Inferior parietal cortex (tissue), 1 donor: ENCODE results near the gene TBC1D3H.
"Not testable (repeated sequence)": the region's sequence is repeated elsewhere in the genome, so short reads cannot be mapped to it uniquely, and the experiment has no call there.

Experiments
- DNase-seq: peaks from one replicate; pipeline ENCODE4 v3.0.0-alpha.2; 2016; ENCODE audit errors: extremely low spot score

TBC1D3H gene

GRCh38 chr17:36388385-36389245, at the start of gene TBC1D3H:
Gene TBC1D3H (minus strand): TSS chr17:36388435. CDS start chr17:36386895, 1,540 bp downstream.
- DNase-seq: not testable (repeated sequence)

DNA sequence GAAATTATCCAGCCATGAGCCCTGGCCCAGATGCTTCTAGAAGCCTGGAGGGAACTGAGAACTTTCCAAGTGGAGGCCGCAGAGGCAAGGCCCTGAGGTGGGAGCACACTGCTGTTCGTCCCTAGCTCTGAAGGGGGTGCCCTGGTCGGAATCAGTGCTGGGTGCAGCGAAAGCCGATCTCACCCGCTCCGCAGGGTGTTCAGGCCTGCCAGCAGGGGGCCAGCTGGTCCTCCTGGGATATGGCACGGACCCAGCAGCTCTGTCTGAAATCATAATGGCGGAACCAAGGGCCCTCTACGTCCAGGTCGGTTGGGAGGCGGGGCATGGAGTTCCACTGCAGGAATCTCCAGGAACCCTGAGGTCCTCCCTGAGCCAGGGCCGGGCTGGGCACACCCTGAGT, 40.7 kb upstream of the TBC1D3H start:
- DNase-seq: not testable (repeated sequence)

DNA sequence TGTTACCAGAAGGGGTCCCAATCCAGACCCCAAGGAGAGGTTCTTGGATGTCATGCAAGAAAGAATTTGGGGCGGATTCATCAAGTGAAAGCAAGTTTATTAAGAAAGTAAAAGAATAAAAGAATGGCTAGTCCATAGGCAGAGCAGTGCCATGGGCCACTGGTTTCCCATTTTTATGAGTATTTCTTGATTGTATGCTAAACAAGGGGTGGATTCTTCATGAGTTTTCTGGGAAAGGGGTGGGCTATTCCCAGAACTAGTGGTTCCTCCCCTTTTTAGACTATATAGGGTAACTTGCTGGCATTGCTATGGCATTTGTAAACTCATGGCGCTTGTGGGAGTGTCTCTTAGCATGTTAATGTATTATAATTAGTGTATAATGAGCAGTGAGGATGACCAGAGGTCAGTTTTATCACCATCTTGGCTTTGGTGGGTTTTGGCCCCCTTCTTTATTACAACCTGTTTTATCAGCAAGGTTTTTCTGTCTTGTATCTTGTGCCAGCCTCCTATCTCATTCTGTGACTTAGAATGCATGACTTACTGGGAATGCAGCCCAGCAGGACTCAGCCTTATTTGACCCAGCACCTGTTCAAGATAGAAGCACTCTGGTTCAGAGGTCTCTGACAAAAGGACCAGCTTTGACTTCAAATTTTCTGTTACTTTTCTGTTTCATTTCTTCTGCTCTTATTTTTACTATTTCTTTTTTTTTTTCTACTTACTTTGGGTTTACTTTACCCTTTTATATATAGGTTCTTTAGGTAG, 27.1 kb upstream of the TBC1D3H start:
- DNase-seq: not testable (repeated sequence)

GRCh38 chr17:36390943-36391645, 2.9 kb upstream of the TBC1D3H start:
- DNase-seq: not testable (repeated sequence)

DNA sequence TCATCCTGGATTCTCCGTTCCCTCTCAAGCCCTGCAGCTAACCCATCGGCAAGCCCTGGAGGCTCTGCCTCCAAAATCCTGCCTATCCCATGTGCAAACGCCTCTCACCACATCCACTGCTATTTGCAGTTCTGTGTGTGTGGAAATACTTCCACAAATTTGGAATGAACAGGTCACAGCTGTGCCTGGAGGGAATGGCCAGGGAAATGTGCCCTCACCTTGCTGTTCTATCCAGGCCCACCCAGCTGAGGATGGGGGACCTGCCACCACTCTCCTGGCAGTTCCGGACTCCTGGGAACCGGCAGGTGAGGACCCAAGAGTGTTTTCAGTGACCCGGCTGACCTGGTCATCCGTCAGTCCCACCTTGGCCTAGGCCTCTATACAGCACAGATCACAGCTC, 12.3 kb downstream of the TBC1D3H start:
- DNase-seq: not testable (repeated sequence)

- not testable (repeated sequence) for DNase-seq
Observed at GRCh38 chr17:36362496-36362895, 25.7 kb downstream of the TBC1D3H start.
